Right ventricle myocardium inferior (tissue), 1 donor: ENCODE measurements around the gene RPGRIP1. TPM values are rescaled to one million over a fixed set of nuclear protein-coding genes. Genes with fewer than 3 reads are reported as not detected.
"Not testable (repeated sequence)": the region's sequence is repeated elsewhere in the genome, so short reads cannot be mapped to it uniquely, and the experiment has no call there.

Experiments used
- ATAC-seq: fragments of 200-7000 bp; cut with Tn5 transposase; one replicate; pipeline ENCODE4 v1.9.1; 2020; ENCODE audit warnings: mild to moderate bottlenecking, moderate library complexity
- DNase-seq: peaks from one replicate; pipeline ENCODE4 v3.0.0; 2021; ENCODE audit errors: missing footprints
- intact Hi-C: fragments of 100-400 bp; cut with DNase I; formaldehyde crosslinking; loops from one replicate; pipeline ENCODE4 v1.11.0; 2022
- long read RNA-seq: library from polyadenylated mRNA; unstranded; transcript quantifications from one replicate; pipeline ENCODE4 v2.0.0, GENCODE V29; 2021
- total RNA-seq: library from RNA; stranded (reverse); fragmentation: NEBNext Ultra II Directional; extraction: Animal tissue kit (Norgen Biotek cat#: 25700); gene quantifications from one replicate; pipeline ENCODE4 v1.2.1, GENCODE V29; 2021
- donor health status: DM: no; HTN: yes; CAD: no; lungs with severe emphysema.

Gene RPGRIP1
- total RNA-seq: 0.60 TPM
- long read RNA-seq: 0 reads

- ATAC-seq: no peak
Observed at GRCh38 chr14:21279783-21280182, at the start of gene RPGRIP1. Gene RPGRIP1, plus strand, starts transcription at chr14:21280083. Its CDS starts 7,894 bp downstream, at chr14:21287977.

GRCh38 chr14:21231020-21231652 is 48.7 kb upstream of the RPGRIP1 start:
- ATAC-seq (no peak), DNase-seq (no peak)
- intact Hi-C loops: loop anchor here (5.0 kb wide), 1 partner anchor 36 kb away; the partner anchor contains the start of gene HNRNPC

More at GRCh38 chr14:21279783-21280182, at the start of gene RPGRIP1:
- DNase-seq: no peak
- intact Hi-C loops: no loop called here

GRCh38 chr14:21233457-21234076 is 46.3 kb upstream of the RPGRIP1 start:
- intact Hi-C loops: loop anchor here (5.0 kb wide), 1 partner anchor 34 kb away; the partner anchor contains the start of gene HNRNPC

GRCh38 chr14:21234112-21234511 is 45.8 kb upstream of the RPGRIP1 start:
- intact Hi-C loops: loop anchor here (5.0 kb wide), 1 partner anchor 33 kb away; the partner anchor contains the start of gene HNRNPC

More at GRCh38 chr14:21233457-21234076, 46.3 kb upstream of the RPGRIP1 start:
- DNase-seq (no peak), ATAC-seq (peak; percentile 58)

GRCh38 chr14:21236948-21237797 is 42.7 kb upstream of the RPGRIP1 start:
- ATAC-seq (no peak), DNase-seq (no peak)
- intact Hi-C loops: loop anchor here (5.0 kb wide), 1 partner anchor 145 kb away; the partner anchor contains the start of gene SUPT16H

More at GRCh38 chr14:21234112-21234511, 45.8 kb upstream of the RPGRIP1 start:
- DNase-seq (no peak), ATAC-seq (no peak)

GRCh38 chr14:21238823-21239518 is 40.9 kb upstream of the RPGRIP1 start:
- ATAC-seq (no peak), DNase-seq (no peak)
- intact Hi-C loops: loop anchor here (5.0 kb wide), 1 partner anchor 143 kb away; the partner anchor contains the start of gene SUPT16H

GRCh38 chr14:21240417-21240816 is 39.5 kb upstream of the RPGRIP1 start:
- peak; percentile 51 for ATAC-seq
- intact Hi-C loops: no loop called here

GRCh38 chr14:21241218-21241819 is 38.6 kb upstream of the RPGRIP1 start:
- intact Hi-C loops: no loop called here
- no peak for DNase-seq
- ATAC-seq: no peak

More at GRCh38 chr14:21240417-21240816, 39.5 kb upstream of the RPGRIP1 start:
- DNase-seq: no peak

GRCh38 chr14:21244544-21244943 is 35.3 kb upstream of the RPGRIP1 start:
- intact Hi-C loops: no loop called here
- DNase-seq: no peak
- no peak for ATAC-seq

- DNase-seq (no peak), ATAC-seq (no peak)
- intact Hi-C loops: no loop called here
Observed at GRCh38 chr14:21245813-21246212, 34.1 kb upstream of the RPGRIP1 start.

GRCh38 chr14:21248338-21248737 is 31.5 kb upstream of the RPGRIP1 start:
- intact Hi-C loops: no loop called here
- ATAC-seq: no peak

GRCh38 chr14:21248739-21249411 is 31.0 kb upstream of the RPGRIP1 start:
- intact Hi-C loops: no loop called here
- no peak for DNase-seq
- ATAC-seq: no peak

More at GRCh38 chr14:21248338-21248737, 31.5 kb upstream of the RPGRIP1 start:
- no peak for DNase-seq

- ATAC-seq: no peak
- intact Hi-C loops: no loop called here
- DNase-seq: no peak
Observed at GRCh38 chr14:21251215-21251614, 28.7 kb upstream of the RPGRIP1 start.

GRCh38 chr14:21252149-21252548 is 27.7 kb upstream of the RPGRIP1 start:
- ATAC-seq (no peak), DNase-seq (no peak)
- intact Hi-C loops: no loop called here

- ATAC-seq: no peak
- intact Hi-C loops: no loop called here
- DNase-seq: no peak
Observed at GRCh38 chr14:21255385-21256101, 24.3 kb upstream of the RPGRIP1 start.

GRCh38 chr14:21256102-21256447 is 23.8 kb upstream of the RPGRIP1 start:
- DNase-seq, ATAC-seq, intact Hi-C loops: not testable (repeated sequence)
